Uterus (tissue), 4 donors: ENCODE measurements around the gene PRSS33. TPM values are rescaled to one million over a fixed set of nuclear protein-coding genes. Genes with fewer than 3 reads are reported as not detected.

Experiments
- DNase-seq, 2 donors: peaks; one replicate each; pipeline ENCODE4 v3.0.0-alpha.2; 2019 to 2020
- H3K27ac ChIP-seq, 2 donors: fragments of 200-600 bp; sonication (generic); 1 replicate in 1 of 2; 2 replicates in 1 of 2; pipeline ENCODE4 v1.5.1; 2016 to 2018
- H3K27me3 ChIP-seq, 2 donors: fragments of 200-600 bp; sonication (generic); one replicate each; pipeline ENCODE4 v1.5.1; 2018 to 2019; ENCODE audit warnings: control low read depth in 1 of 2
- H3K36me3 ChIP-seq, 2 donors: fragments of 200-600 bp; sonication (generic); one replicate each; pipeline ENCODE4 v1.5.1; 2019; ENCODE audit warnings: control low read depth in 1 of 2
- H3K4me1 ChIP-seq, 2 donors: fragments of 200-600 bp; sonication (generic); one replicate each; pipeline ENCODE4 v1.5.1; 2018 to 2019; ENCODE audit warnings: control low read depth in 1 of 2
- H3K4me3 ChIP-seq, 2 donors: fragments of 200-600 bp; sonication (generic); 1 replicate in 1 of 2; 2 replicates in 1 of 2; pipeline ENCODE4 v1.5.1; 2018 to 2019; ENCODE audit warnings: mild to moderate bottlenecking in 1 of 2
- H3K9me3 ChIP-seq, 2 donors: fragments of 200-600 bp; sonication (generic); one replicate each; pipeline ENCODE4 v1.5.1; 2019; ENCODE audit warnings: control low read depth in 1 of 2
- CTCF ChIP-seq, 4 experiments: fragments of 200-600 bp in 2 of 4; fragments of 450-650 bp in 2 of 4; sonication (generic) in 2 of 4; IDR thresholded peaks; one replicate each; pipeline ENCODE4 v1.5.1; 2016 to 2019; ENCODE audit warnings: antibody characterized with exemption in 4 of 4, mild to moderate bottlenecking in 2 of 4, moderate library complexity in 1 of 4
- POLR2A ChIP-seq, 2 donors: fragments of 450-650 bp; IDR thresholded peaks; one replicate each; pipeline ENCODE4 v1.6.1; 2016; ENCODE audit warnings: antibody characterized with exemption in 2 of 2, mild to moderate bottlenecking in 1 of 2, moderate library complexity in 1 of 2
- intact Hi-C: fragments of 100-400 bp; cut with DNase I; formaldehyde crosslinking; loops from one replicate; pipeline ENCODE4 v1.15.1; 2023; ENCODE audit warnings: low total_unique reads
- total RNA-seq, 4 donors: library from RNA; depleted of rRNA in 3 of 4; stranded (reverse); fragments of >200 nt in 3 of 4; gene quantifications; one replicate each; pipeline versions ENCODE4 v1.1.0 to v1.2.4, GENCODE V29; 2014 to 2023
- donor health status: DM: yes; HTN: yes; CAD: no.

The PRSS33 gene
- total RNA-seq = under 1 TPM in 1 of 4 donors, not detected in 3; 0.21 TPM

- peaks cover 6 to 22% of the 10 kb centered on the region in 2 donors for H3K27me3 ChIP-seq
- H3K27ac ChIP-seq = no peak within 1 kb of the TSS
- intact Hi-C loops = no loop called here
- no peaks in the 10 kb centered on the region for H3K36me3 ChIP-seq
- no peak for DNase-seq
- TF ChIP-seq CTCF (IDR thresholded peaks at IDR 0.05) = no peak
- no peak for TF ChIP-seq POLR2A (IDR thresholded peaks at IDR 0.05)
- H3K9me3 ChIP-seq = no peaks in the 10 kb centered on the region
- H3K4me3 ChIP-seq = no peak within 1 kb of the TSS
- H3K4me1 ChIP-seq = no peaks in the 10 kb centered on the region
These were observed at the start of gene PRSS33 for GRCh38 chr16:2787406-2787805. Gene PRSS33, minus strand, starts transcription at chr16:2787560. Its CDS starts 1,013 bp downstream, at chr16:2786547.

- TF ChIP-seq CTCF (IDR thresholded peaks at IDR 0.05) (no peak), POLR2A (IDR thresholded peaks at IDR 0.05) (no peak)
- Histone ChIP-seq H3K36me3 (no peaks in the 10 kb centered on the region), H3K27ac (no peak overlapping the region), H3K27me3 (no peaks in the 10 kb centered on the region), H3K4me1 (no peaks in the 10 kb centered on the region), H3K4me3 (no peak overlapping the region), H3K9me3 (no peaks in the 10 kb centered on the region)
- DNase-seq = no peak
- intact Hi-C loops = no loop called here
These were observed 49.5 kb upstream of the PRSS33 start for GRCh38 chr16:2836646-2837508.

GRCh38 chr16:2835638-2836493 is 48.5 kb upstream of the PRSS33 start:
- no peak for DNase-seq
- no peaks in the 10 kb centered on the region for H3K4me1 ChIP-seq
- H3K27ac ChIP-seq = no peak overlapping the region
- H3K4me3 ChIP-seq = no peak overlapping the region
- TF ChIP-seq POLR2A (IDR thresholded peaks at IDR 0.05) (no peak), CTCF (IDR thresholded peaks at IDR 0.05) (no peak)
- H3K36me3 ChIP-seq = no peaks in the 10 kb centered on the region
- no peaks in the 10 kb centered on the region for H3K9me3 ChIP-seq
- intact Hi-C loops = no loop called here
- H3K27me3 ChIP-seq = no peaks in the 10 kb centered on the region

GRCh38 chr16:2834968-2835367 is 47.6 kb upstream of the PRSS33 start:
- no peaks in the 10 kb centered on the region for H3K36me3 ChIP-seq
- no peaks in the 10 kb centered on the region for H3K9me3 ChIP-seq
- H3K27ac ChIP-seq = no peak overlapping the region
- no peak overlapping the region for H3K4me3 ChIP-seq
- no peak for TF ChIP-seq CTCF (IDR thresholded peaks at IDR 0.05)
- TF ChIP-seq POLR2A (IDR thresholded peaks at IDR 0.05) = no peak
- intact Hi-C loops = no loop called here
- no peaks in the 10 kb centered on the region for H3K27me3 ChIP-seq
- H3K4me1 ChIP-seq = no peaks in the 10 kb centered on the region
- no peak for DNase-seq

- Histone ChIP-seq H3K36me3 (no peaks in the 10 kb centered on the region), H3K27ac (no peak overlapping the region), H3K27me3 (no peaks in the 10 kb centered on the region), H3K4me3 (no peak overlapping the region), H3K9me3 (no peaks in the 10 kb centered on the region), H3K4me1 (no peaks in the 10 kb centered on the region)
- intact Hi-C loops = no loop called here
- TF ChIP-seq CTCF (IDR thresholded peaks at IDR 0.05) (no peak), POLR2A (IDR thresholded peaks at IDR 0.05) (no peak)
- DNase-seq = no peak
These were observed 46.4 kb upstream of the PRSS33 start for GRCh38 chr16:2833776-2834175.
